GM13977 (cell line): ENCODE results near the gene SLC17A8.

Experiments used
- DNase-seq: peaks from one replicate; pipeline ENCODE4 v3.0.0; 2012; ENCODE audit warnings: low spot score
- CTCF ChIP-seq: IDR thresholded peaks from 2 replicates; pipeline ENCODE4 v1.5.1; 2012; ENCODE audit warnings: mild to moderate bottlenecking, control low read depth; ENCODE audit not compliant: insufficient read depth; ENCODE audit errors: extremely low read depth, missing control alignments
- in situ Hi-C: fragments of 300-500 bp; cut with MboI; formaldehyde crosslinking; loops from one replicate; pipeline ENCODE4 v1.12.0; 2022; ENCODE audit warnings: low sequenced_read_pairs, low pct_unique_long_range_greater_than_20kb, mixed read lengths, inconsistent platforms; ENCODE audit not compliant: unreplicated experiment

Gene SLC17A8

DNA sequence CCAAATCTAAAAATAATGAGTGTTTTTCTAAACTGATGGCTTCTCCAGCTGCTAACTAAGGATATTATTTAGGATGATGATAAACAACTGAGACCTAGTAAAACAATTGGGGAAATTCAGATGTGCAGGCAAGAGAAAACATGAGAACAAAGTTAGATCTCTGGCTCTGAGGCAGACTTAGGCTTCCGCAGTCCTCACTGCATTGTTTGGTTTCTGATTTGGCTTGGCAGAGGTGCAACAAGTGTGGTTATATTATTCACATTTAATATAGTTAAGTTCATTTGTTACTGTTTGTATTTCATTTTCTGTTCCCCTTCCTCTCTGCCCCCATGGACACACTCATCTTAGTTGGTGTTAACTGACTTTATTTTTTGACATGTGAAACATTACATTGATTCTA is 86.6 kb downstream of the SLC17A8 start:
- no peak for DNase-seq
- in situ Hi-C loops = no loop called here

DNA sequence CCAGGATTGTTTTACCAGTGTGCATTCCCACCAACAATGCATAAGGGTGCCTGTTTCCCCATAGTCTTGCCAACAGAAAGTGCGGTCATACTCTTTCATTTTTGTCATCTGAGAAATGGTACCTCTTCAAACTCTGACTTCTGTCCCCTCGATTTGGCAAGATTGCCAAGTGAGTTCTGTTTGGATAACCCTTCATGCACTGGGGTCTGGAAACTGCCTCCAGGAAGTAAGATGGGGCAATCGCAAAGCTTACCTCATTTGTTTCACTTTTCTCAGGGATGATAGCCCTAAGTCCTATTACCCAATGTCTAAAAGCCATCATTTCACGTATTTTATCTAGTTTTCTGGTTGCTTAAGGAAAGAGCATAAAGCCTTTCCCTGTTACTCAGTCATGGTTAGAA is 88.2 kb downstream of the SLC17A8 start:
- TF ChIP-seq CTCF = no peak
- in situ Hi-C loops = no loop called here
- DNase-seq = no peak

More for the DNA sequence above, 86.6 kb downstream of the SLC17A8 start:
- no peak for TF ChIP-seq CTCF

DNA sequence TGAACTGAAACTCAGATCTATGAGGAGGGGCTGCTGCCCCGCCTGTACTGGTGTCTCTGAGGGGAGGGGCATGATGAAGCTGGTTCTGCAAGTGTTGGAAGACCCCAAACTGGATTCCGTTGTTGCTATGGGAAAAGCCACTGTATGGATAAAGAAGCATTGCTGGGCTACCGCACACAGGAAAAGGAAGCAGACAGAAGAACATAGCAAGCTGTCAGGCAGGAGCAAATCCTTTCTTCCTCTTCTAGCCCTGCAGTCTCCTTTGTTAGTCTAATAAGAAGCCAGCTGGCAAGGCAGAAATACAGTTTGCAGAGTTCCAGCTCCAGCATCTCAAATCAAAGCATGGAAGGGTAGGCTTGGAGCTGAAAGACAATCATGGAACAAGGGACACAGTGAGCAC is 90.5 kb downstream of the SLC17A8 start:
- TF ChIP-seq CTCF = no peak
- in situ Hi-C loops = no loop called here
- DNase-seq = no peak

DNA sequence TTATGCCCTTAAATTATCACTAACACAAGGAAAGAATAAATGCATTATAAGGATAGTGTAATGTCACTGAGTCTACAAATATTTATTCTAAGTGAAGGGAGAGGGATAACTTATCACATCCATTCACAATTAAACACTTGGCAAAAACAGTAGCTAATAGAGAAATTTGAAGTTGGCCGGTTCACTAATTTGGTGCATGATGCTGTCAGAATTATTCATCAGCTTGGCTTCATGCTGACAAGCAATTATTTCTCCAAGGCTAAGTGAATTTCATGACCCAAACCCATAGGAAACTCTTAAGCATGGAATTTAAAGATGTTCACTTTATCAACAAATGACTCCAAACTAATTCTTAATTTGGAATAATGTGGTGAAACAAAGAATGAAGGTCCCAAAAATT is 91.8 kb downstream of the SLC17A8 start:
- no peak for TF ChIP-seq CTCF
- no peak for DNase-seq
- in situ Hi-C loops = no loop called here

GRCh38 chr12:100450735-100451134 is 93.9 kb downstream of the SLC17A8 start:
- in situ Hi-C loops = no loop called here
- TF ChIP-seq CTCF = no peak
- DNase-seq = no peak

DNA sequence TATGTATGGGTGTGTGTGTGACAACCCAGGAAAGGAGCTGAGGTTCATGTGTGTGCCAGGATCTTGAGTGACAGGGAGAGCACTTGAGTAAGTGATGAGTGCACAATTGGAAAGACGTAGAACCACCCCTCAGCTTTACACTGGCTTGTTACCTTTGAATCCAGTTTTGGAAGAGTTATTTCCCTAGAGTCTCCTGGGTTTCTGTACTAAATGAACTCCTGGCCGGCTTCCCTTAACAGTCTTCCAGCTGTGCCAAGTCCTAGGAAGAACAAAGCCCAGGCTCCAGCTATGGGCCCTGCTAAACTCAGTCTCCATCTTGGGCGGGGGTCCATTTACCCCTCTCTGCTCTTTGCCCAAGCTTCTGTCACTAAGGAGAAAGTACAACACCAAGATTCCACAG is 97.1 kb downstream of the SLC17A8 start:
- TF ChIP-seq CTCF = no peak
- in situ Hi-C loops = no loop called here
- DNase-seq = no peak

GRCh38 chr12:100455896-100456295 is 99.0 kb downstream of the SLC17A8 start:
- in situ Hi-C loops = no loop called here
- no peak for TF ChIP-seq CTCF
- no peak for DNase-seq
